Stimulated activated CD4-positive, alpha-beta T cell treated with anti-CD3 and anti-CD28 coated beads, Interleukin-12 subunit alpha, Interleukin-12 subunit beta, amount 100 ng/mL, for 48 hours (primary cell): ENCODE measurements around the gene MARCHF2.

Source experiments
- DNase-seq, 3 donors: peaks; one replicate each; pipeline ENCODE4 v3.0.0-alpha.2; 2020; ENCODE audit warnings: low read depth in 2 of 3, low spot score in 1 of 3

MARCHF2 gene

GRCh38 chr19:8387688-8388611, 25.2 kb upstream of the MARCHF2 start:
- DNase-seq, result no peak

GRCh38 chr19:8388612-8388958, 24.5 kb upstream of the MARCHF2 start:
- DNase-seq, result no peak

GRCh38 chr19:8389891-8390616, 23.1 kb upstream of the MARCHF2 start, which contains the start of gene RAB11B:
RAB11B (plus strand) TSS chr19:8390360; CDS start chr19:8390417, 57 bp downstream.
- peak; percentile 98 to 99 (median 98) for DNase-seq

- peak; percentile 92 to 99 (median 96) for DNase-seq
Measured at GRCh38 chr19:8390617-8390981, 22.5 kb upstream of the MARCHF2 start.

- no peak for DNase-seq
Measured at GRCh38 chr19:8391198-8392016, 21.7 kb upstream of the MARCHF2 start.

GRCh38 chr19:8392017-8392591, 21.0 kb upstream of the MARCHF2 start:
- no peak for DNase-seq

GRCh38 chr19:8393192-8393870, 19.8 kb upstream of the MARCHF2 start:
- no peak for DNase-seq

- no peak for DNase-seq
Measured at GRCh38 chr19:8393871-8394250, 19.2 kb upstream of the MARCHF2 start.

- DNase-seq, result no peak
Measured at GRCh38 chr19:8395621-8396082, 17.5 kb upstream of the MARCHF2 start.

GRCh38 chr19:8396185-8396562, 16.9 kb upstream of the MARCHF2 start:
- no peak for DNase-seq

GRCh38 chr19:8396563-8397203, 16.4 kb upstream of the MARCHF2 start:
- DNase-seq, result peak; percentile 42 to 68 (median 65)

GRCh38 chr19:8397271-8397670, 15.8 kb upstream of the MARCHF2 start:
- no peak for DNase-seq

- no peak for DNase-seq
Measured at GRCh38 chr19:8397746-8398310, 15.3 kb upstream of the MARCHF2 start.

GRCh38 chr19:8398311-8398771, 14.8 kb upstream of the MARCHF2 start:
- no peak for DNase-seq

- no peak for DNase-seq
Measured at GRCh38 chr19:8399681-8400188, 13.4 kb upstream of the MARCHF2 start.

GRCh38 chr19:8401981-8402411, 11.1 kb upstream of the MARCHF2 start:
- DNase-seq, result no peak

- DNase-seq, result no peak
Measured at GRCh38 chr19:8403098-8403819, 9.8 kb upstream of the MARCHF2 start.

- no peak for DNase-seq
Measured at GRCh38 chr19:8403820-8404109, 9.3 kb upstream of the MARCHF2 start.
